HCT116 (cell line): ENCODE measurements around the gene ZBTB7C. TPM values are rescaled to one million over a fixed set of nuclear protein-coding genes. Genes with fewer than 3 reads are reported as not detected.

Source experiments
- ATAC-seq: fragments of 200-7000 bp; cut with Tn5 transposase; 2 replicates; pipeline ENCODE4 v1.9.1; 2020; ENCODE audit warnings: mild to moderate bottlenecking, moderate library complexity
- BruUV-seq: library from RNA; stranded (reverse); fragments of 400-500 nt; replicated peaks from 2 replicates; lab custom pipeline; 2021; lab: Mats Ljungman, UMichigan
- CTCF ChIA-PET: fragments of 300-600 bp; sonication (Branson Sonifier 250); formaldehyde crosslinking; loops from one replicate; lab custom pipeline; 2021; ENCODE audit warnings: antibody characterized with exemption; lab: Charles Lee
- POLR2A ChIA-PET: fragments of 300-600, 350-600 bp; sonication (Branson Sonifier 250); formaldehyde crosslinking; loops from one replicate; lab custom pipeline; 2021; ENCODE audit warnings: antibody characterized with exemption; lab: Charles Lee
- RAD21 ChIA-PET, 2 experiments: fragments of 300-600 bp; sonication (Branson Sonifier 250); formaldehyde crosslinking; loops; one replicate each; lab custom pipeline; 2023; ENCODE audit warnings: low total read pairs in 2 of 2; ENCODE audit not compliant: uncharacterized antibody in 2 of 2, unreplicated experiment in 2 of 2, low non-redundant PET in 1 of 2; lab: Charles Lee
- DNase-seq: peaks from one replicate; pipeline ENCODE4 v3.0.0-alpha.2; 2010; ENCODE audit warnings: low read depth, low spot score
- H2AFZ ChIP-seq: fragments of 200-600 bp; shearing (Covaris generic), sonication (generic); 2 replicates; pipeline ENCODE4 v1.6.1; 2017; ENCODE audit warnings: low read depth, mixed run types, mixed read lengths, antibody characterized with exemption, low read length; ENCODE audit not compliant: poor library complexity, severe bottlenecking
- H3K27ac ChIP-seq: 2 replicates; pipeline ENCODE4 v1.5.1; 2012; ENCODE audit warnings: low read depth, low read length
- H3K27me3 ChIP-seq: fragments of 200-600 bp; sonication (generic); 2 replicates; pipeline ENCODE4 v1.6.1; 2016; ENCODE audit warnings: mixed run types, low read length, mixed read lengths; ENCODE audit not compliant: insufficient read depth
- H3K36me3 ChIP-seq, 2 experiments: fragments of 200-500 bp in 1 of 2; fragments of 200-600 bp in 1 of 2; sonication (Bioruptor generic) in 1 of 2; sonication (generic) in 1 of 2; 2 replicates each; pipeline versions ENCODE4 v1.5.1 to v1.6.1; 2014 to 2016; ENCODE audit warnings: low read length in 2 of 2, inconsistent platforms in 1 of 2, mixed read lengths in 1 of 2, mixed run types in 1 of 2; ENCODE audit not compliant: insufficient read depth in 2 of 2, control insufficient read depth in 1 of 2
- H3K4me1 ChIP-seq, 2 experiments: fragments of 200-600 bp in 1 of 2; sonication (generic) in 1 of 2; 2 replicates each; pipeline versions ENCODE4 v1.5.1 to v1.6.1; 2012 to 2017; ENCODE audit warnings: low read length in 2 of 2, inconsistent platforms in 1 of 2, mild to moderate bottlenecking in 1 of 2, mixed read lengths in 1 of 2, mixed run types in 1 of 2, moderate library complexity in 1 of 2; ENCODE audit not compliant: insufficient read depth in 2 of 2, control insufficient read depth in 1 of 2
- H3K4me2 ChIP-seq: fragments of 200-600 bp; sonication (generic); 2 replicates; pipeline ENCODE4 v1.6.1; 2017; ENCODE audit warnings: mixed run types, low read length, mixed read lengths
- H3K4me3 ChIP-seq, 2 experiments: fragments of 200-600 bp in 1 of 2; sonication (generic) in 1 of 2; replicated peaks in 1 of 2; 2 replicates each; pipeline ENCODE4 v1.5.1; 2011 to 2016; ENCODE audit warnings: low read length in 2 of 2, control low read depth in 1 of 2, low read depth in 1 of 2, mild to moderate bottlenecking in 1 of 2, mixed read lengths in 1 of 2, mixed run types in 1 of 2
- H3K79me2 ChIP-seq: fragments of 200-600 bp; sonication (generic); 2 replicates; pipeline ENCODE4 v1.6.1; 2017; ENCODE audit warnings: mild to moderate bottlenecking, mixed run types, low read length, moderate library complexity, mixed read lengths; ENCODE audit not compliant: insufficient read depth
- H3K9ac ChIP-seq: fragments of 200-600 bp; sonication (generic); 2 replicates; pipeline ENCODE4 v1.6.1; 2016; ENCODE audit warnings: low read length, mixed read lengths
- H3K9me2 ChIP-seq: fragments of 200-600 bp; sonication (generic), shearing (Covaris generic); 2 replicates; pipeline ENCODE4 v1.6.1; 2017; ENCODE audit warnings: mixed run types, mild to moderate bottlenecking, moderate library complexity; ENCODE audit not compliant: insufficient read depth
- H3K9me3 ChIP-seq, 2 experiments: fragments of 200-500 bp in 1 of 2; fragments of 200-600 bp in 1 of 2; sonication (Bioruptor generic) in 1 of 2; sonication (generic) in 1 of 2; 2 replicates each; pipeline ENCODE4 v1.6.1; 2014 to 2017; ENCODE audit warnings: low read length in 2 of 2, mixed read lengths in 2 of 2, inconsistent platforms in 1 of 2, low read depth in 1 of 2, mild to moderate bottlenecking in 1 of 2, mixed run types in 1 of 2, moderate library complexity in 1 of 2; ENCODE audit not compliant: control insufficient read depth in 1 of 2, insufficient read depth in 1 of 2
- H4K20me1 ChIP-seq: fragments of 200-600 bp; sonication (generic), shearing (Covaris generic); 2 replicates; pipeline ENCODE4 v1.6.1; 2017; ENCODE audit warnings: mixed run types, mild to moderate bottlenecking, moderate library complexity; ENCODE audit not compliant: insufficient read depth
- CBX3 ChIP-seq: IDR thresholded peaks from 2 replicates; pipeline ENCODE4 v1.6.1; 2012; ENCODE audit warnings: low read depth
- EGR1 ChIP-seq: IDR thresholded peaks from 2 replicates; pipeline ENCODE4 v1.6.1; 2012; ENCODE audit warnings: low read depth
- EZH2 ChIP-seq: fragments of 200-600 bp; sonication (generic); IDR thresholded peaks from 2 replicates; pipeline ENCODE4 v1.6.1; 2017; ENCODE audit warnings: antibody characterized with exemption, mixed run types
- EZH2phosphoT487 ChIP-seq: fragments of 200-600 bp; IDR thresholded peaks from 2 replicates; pipeline ENCODE4 v1.6.1; 2018; ENCODE audit warnings: antibody characterized with exemption, borderline replicate concordance
- POLR2AphosphoS5 ChIP-seq: IDR thresholded peaks from 2 replicates; pipeline ENCODE4 v1.6.1; 2011; ENCODE audit warnings: mild to moderate bottlenecking, low read depth, low read length, moderate library complexity
- RAD21 ChIP-seq: IDR thresholded peaks from 2 replicates; pipeline ENCODE4 v1.6.1; 2012; ENCODE audit warnings: low read depth, mild to moderate bottlenecking
- YY1 ChIP-seq: IDR thresholded peaks from 2 replicates; pipeline ENCODE4 v1.6.1; 2011; ENCODE audit warnings: low read length, low read depth, moderate library complexity, mild to moderate bottlenecking; ENCODE audit not compliant: insufficient replicate concordance; ENCODE audit errors: extremely low read depth
- ZNF274 ChIP-seq: fragments of 200-500 bp; sonication (Bioruptor generic); IDR thresholded peaks from 2 replicates; pipeline ENCODE4 v1.6.1; 2014; ENCODE audit warnings: mild to moderate bottlenecking, low read depth, low read length, inconsistent platforms
- intact Hi-C: fragments of 100-400 bp; cut with micrococcal nuclease; formaldehyde crosslinking; loops from 2 replicates; pipeline ENCODE4 v1.10.0; 2022
- total RNA-seq: library from RNA; stranded (reverse); gene quantifications from one replicate; pipeline ENCODE4 v1.2.1, GENCODE V29; 2021; ENCODE audit not compliant: unreplicated experiment
- TF ChIP-seq, protein P1 (sequence below): IDR thresholded peaks from 2 replicates; pipeline ENCODE4 v1.6.1; 2012
- TF ChIP-seq, protein P2 (sequence below): IDR thresholded peaks from 2 replicates; pipeline ENCODE4 v1.6.1; 2011; ENCODE audit warnings: mild to moderate bottlenecking, low read length, moderate library complexity; ENCODE audit not compliant: insufficient replicate concordance; ENCODE audit errors: extremely low read depth
- TF ChIP-seq, protein P3 (sequence below): IDR thresholded peaks from 2 replicates; pipeline ENCODE4 v1.6.1; 2012; ENCODE audit warnings: low read depth

The ZBTB7C gene
- total RNA-seq, 1 experiment from 2014 or later: 0.37 TPM

DNA sequence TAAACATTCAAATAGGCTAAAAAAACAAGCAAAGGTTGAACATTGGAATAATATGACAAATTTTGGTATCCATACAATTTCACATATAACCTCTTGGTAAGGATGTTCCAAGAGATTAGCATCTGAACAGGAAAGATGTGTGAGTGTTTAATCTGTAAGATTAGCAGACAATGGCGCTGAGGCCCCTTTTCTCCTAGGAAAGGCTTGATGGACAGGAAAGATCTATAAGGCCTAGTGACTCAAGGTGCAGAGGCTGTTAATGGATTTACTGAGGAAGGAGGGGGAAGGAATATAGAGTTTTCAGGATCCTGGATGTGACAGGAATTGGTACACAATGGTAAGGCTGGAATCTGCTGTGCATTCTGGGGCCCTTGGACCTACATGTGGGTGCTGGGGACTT, 430.6 kb downstream of the ZBTB7C start:
- ChIA-PET CTCF (no interaction called here), POLR2A (no interaction called here)
- intact Hi-C loops: no loop called here

DNA sequence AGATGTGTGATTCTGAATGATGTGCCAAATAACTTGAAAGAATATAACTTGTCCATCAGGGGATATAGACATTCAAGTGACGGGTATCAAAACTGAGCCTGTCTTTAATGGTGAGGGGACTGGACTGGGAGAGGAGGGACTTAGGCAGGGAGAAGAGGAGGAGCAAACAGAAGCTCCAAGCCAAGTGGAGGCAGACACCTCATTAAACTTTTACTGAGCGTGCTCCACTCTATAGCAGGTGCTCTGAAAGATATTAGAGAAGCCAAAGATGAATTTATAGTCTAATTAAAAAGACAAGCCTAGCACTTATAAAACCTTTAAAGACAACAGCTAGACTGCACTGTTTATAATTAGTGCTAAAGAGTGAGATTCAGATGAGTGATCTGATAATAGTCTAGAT, 431.0 kb downstream of the ZBTB7C start:
- RAD21 ChIA-PET: no interaction called here
- intact Hi-C loops: no loop called here
- H3K4me3 ChIP-seq: no peak overlapping the region
- H2AFZ ChIP-seq: no peak overlapping the region
- H3K27me3 ChIP-seq: no peaks in the 10 kb centered on the region
- DNase-seq: no peak
- no peaks in the 10 kb centered on the region for H3K9me2 ChIP-seq
- no peaks in the 10 kb centered on the region for H3K79me2 ChIP-seq
- no peaks in the 10 kb centered on the region for H4K20me1 ChIP-seq
- ATAC-seq: no peak
- BruUV-seq: no TSS peak
- H3K9ac ChIP-seq: no peak overlapping the region
- POLR2A ChIA-PET: no interaction called here
- H3K4me2 ChIP-seq: no peak overlapping the region
- no peak for TF ChIP-seq CBX3
- no peak for TF ChIP-seq EZH2phosphoT487
- no peak for TF ChIP-seq POLR2AphosphoS5
- no peak for TF ChIP-seq YY1
- TF ChIP-seq, protein P1, sequence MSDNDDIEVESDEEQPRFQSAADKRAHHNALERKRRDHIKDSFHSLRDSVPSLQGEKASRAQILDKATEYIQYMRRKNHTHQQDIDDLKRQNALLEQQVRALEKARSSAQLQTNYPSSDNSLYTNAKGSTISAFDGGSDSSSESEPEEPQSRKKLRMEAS: no peak
- TF ChIP-seq, protein P2, sequence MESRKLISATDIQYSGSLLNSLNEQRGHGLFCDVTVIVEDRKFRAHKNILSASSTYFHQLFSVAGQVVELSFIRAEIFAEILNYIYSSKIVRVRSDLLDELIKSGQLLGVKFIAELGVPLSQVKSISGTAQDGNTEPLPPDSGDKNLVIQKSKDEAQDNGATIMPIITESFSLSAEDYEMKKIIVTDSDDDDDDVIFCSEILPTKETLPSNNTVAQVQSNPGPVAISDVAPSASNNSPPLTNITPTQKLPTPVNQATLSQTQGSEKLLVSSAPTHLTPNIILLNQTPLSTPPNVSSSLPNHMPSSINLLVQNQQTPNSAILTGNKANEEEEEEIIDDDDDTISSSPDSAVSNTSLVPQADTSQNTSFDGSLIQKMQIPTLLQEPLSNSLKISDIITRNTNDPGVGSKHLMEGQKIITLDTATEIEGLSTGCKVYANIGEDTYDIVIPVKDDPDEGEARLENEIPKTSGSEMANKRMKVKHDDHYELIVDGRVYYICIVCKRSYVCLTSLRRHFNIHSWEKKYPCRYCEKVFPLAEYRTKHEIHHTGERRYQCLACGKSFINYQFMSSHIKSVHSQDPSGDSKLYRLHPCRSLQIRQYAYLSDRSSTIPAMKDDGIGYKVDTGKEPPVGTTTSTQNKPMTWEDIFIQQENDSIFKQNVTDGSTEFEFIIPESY: no peak
- TF ChIP-seq, protein P3, sequence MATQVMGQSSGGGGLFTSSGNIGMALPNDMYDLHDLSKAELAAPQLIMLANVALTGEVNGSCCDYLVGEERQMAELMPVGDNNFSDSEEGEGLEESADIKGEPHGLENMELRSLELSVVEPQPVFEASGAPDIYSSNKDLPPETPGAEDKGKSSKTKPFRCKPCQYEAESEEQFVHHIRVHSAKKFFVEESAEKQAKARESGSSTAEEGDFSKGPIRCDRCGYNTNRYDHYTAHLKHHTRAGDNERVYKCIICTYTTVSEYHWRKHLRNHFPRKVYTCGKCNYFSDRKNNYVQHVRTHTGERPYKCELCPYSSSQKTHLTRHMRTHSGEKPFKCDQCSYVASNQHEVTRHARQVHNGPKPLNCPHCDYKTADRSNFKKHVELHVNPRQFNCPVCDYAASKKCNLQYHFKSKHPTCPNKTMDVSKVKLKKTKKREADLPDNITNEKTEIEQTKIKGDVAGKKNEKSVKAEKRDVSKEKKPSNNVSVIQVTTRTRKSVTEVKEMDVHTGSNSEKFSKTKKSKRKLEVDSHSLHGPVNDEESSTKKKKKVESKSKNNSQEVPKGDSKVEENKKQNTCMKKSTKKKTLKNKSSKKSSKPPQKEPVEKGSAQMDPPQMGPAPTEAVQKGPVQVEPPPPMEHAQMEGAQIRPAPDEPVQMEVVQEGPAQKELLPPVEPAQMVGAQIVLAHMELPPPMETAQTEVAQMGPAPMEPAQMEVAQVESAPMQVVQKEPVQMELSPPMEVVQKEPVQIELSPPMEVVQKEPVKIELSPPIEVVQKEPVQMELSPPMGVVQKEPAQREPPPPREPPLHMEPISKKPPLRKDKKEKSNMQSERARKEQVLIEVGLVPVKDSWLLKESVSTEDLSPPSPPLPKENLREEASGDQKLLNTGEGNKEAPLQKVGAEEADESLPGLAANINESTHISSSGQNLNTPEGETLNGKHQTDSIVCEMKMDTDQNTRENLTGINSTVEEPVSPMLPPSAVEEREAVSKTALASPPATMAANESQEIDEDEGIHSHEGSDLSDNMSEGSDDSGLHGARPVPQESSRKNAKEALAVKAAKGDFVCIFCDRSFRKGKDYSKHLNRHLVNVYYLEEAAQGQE: no peak
- no peak for TF ChIP-seq ZNF274
- H3K4me1 ChIP-seq: no peaks in the 10 kb centered on the region
- no peaks in the 10 kb centered on the region for H3K9me3 ChIP-seq
- CTCF ChIA-PET: no interaction called here
- H3K27ac ChIP-seq: no peak overlapping the region
- H3K36me3 ChIP-seq: no peaks in the 10 kb centered on the region

More for the DNA sequence above, 430.6 kb downstream of the ZBTB7C start:
- Histone ChIP-seq H3K9me3 (no peaks in the 10 kb centered on the region), H4K20me1 (no peaks in the 10 kb centered on the region), H2AFZ (no peak overlapping the region), H3K4me3 (no peak overlapping the region), H3K4me1 (no peaks in the 10 kb centered on the region), H3K9me2 (no peaks in the 10 kb centered on the region), H3K79me2 (no peaks in the 10 kb centered on the region), H3K27me3 (no peaks in the 10 kb centered on the region), H3K9ac (no peak overlapping the region), H3K27ac (no peak overlapping the region), H3K4me2 (no peak overlapping the region), H3K36me3 (no peaks in the 10 kb centered on the region)
- no TSS peak for BruUV-seq
- ATAC-seq: no peak
- no peak for TF ChIP-seq EGR1
- TF ChIP-seq RAD21: no peak
- TF ChIP-seq EZH2: no peak
- no peak for DNase-seq
- RAD21 ChIA-PET: no interaction called here
